WTC11 (cell line): ENCODE results near the gene KLHDC7A. TPM values are rescaled to one million over a fixed set of nuclear protein-coding genes. Genes with fewer than 3 reads are reported as not detected.

ENCODE experiments used
- ATAC-seq: fragments of 200-7000 bp; cut with Tn5 transposase; 2 replicates; pipeline ENCODE4 v1.10.0; 2021; ENCODE audit warnings: mild to moderate bottlenecking, moderate library complexity
- CTCF ChIA-PET: fragments of 300-600 bp; sonication (Branson Sonifier 250); formaldehyde crosslinking; loops from one replicate; lab custom pipeline; 2021; ENCODE audit warnings: antibody characterized with exemption; lab: Charles Lee
- POLR2A ChIA-PET: fragments of 350-600 bp; sonication (Branson Sonifier 250); formaldehyde crosslinking; loops from one replicate; lab custom pipeline; 2021; ENCODE audit warnings: antibody characterized with exemption; lab: Charles Lee
- DNase-seq: peaks from one replicate; pipeline ENCODE4 v3.0.0; 2021; ENCODE audit warnings: low spot score
- H3K27ac Mint-ChIP-seq: 2 replicates; pipeline ENCODE4 v1.8.0; 2021; ENCODE audit warnings: mixed read lengths
- H3K27me3 Mint-ChIP-seq: 2 replicates; pipeline ENCODE4 v1.8.0; 2021; ENCODE audit warnings: low read depth, mild to moderate bottlenecking, moderate library complexity, mixed read lengths
- H3K36me3 Mint-ChIP-seq: 2 replicates; pipeline ENCODE4 v1.8.0; 2021; ENCODE audit warnings: mixed read lengths
- H3K4me1 Mint-ChIP-seq: 2 replicates; pipeline ENCODE4 v1.8.0; 2022; ENCODE audit warnings: mixed read lengths
- H3K4me3 Mint-ChIP-seq: 2 replicates; pipeline ENCODE4 v1.8.0; 2021; ENCODE audit warnings: mild to moderate bottlenecking, moderate library complexity, mixed read lengths
- H3K9me3 Mint-ChIP-seq: 2 replicates; pipeline ENCODE4 v1.8.0; 2021; ENCODE audit warnings: mixed read lengths
- CBFB ChIP-seq: sonication (generic); formaldehyde crosslinking; IDR thresholded peaks from 2 replicates; pipeline ENCODE4 v1.8.1; 2022; ENCODE audit warnings: mild to moderate bottlenecking, low read depth, missing genetic modification reagents
- CREB1 ChIP-seq: sonication (generic); formaldehyde crosslinking; IDR thresholded peaks from 2 replicates; pipeline ENCODE4 v1.8.0; 2023; ENCODE audit warnings: mild to moderate bottlenecking, missing genetic modification reagents
- ELF4 ChIP-seq: sonication (generic); formaldehyde crosslinking; IDR thresholded peaks from 2 replicates; pipeline ENCODE4 v1.8.1; 2022; ENCODE audit warnings: low read depth, mild to moderate bottlenecking, moderate library complexity, missing genetic modification reagents
- ESRRA ChIP-seq: sonication (generic); formaldehyde crosslinking; IDR thresholded peaks from 2 replicates; pipeline ENCODE4 v1.8.1; 2022; ENCODE audit warnings: mild to moderate bottlenecking, missing genetic modification reagents, borderline replicate concordance
- ETV6 ChIP-seq: sonication (generic); formaldehyde crosslinking; IDR thresholded peaks from 2 replicates; pipeline ENCODE4 v1.8.1; 2022; ENCODE audit warnings: mild to moderate bottlenecking, missing genetic modification reagents
- FOXJ3 ChIP-seq: sonication (generic); formaldehyde crosslinking; IDR thresholded peaks from 2 replicates; pipeline ENCODE4 v1.9.0; 2021; ENCODE audit warnings: missing genetic modification reagents, mild to moderate bottlenecking, borderline replicate concordance
- FOXP1 ChIP-seq: sonication (generic); formaldehyde crosslinking; IDR thresholded peaks from 2 replicates; pipeline ENCODE4 v1.8.0; 2022; ENCODE audit warnings: missing genetic modification reagents, mild to moderate bottlenecking, moderate library complexity, borderline replicate concordance
- JAZF1 ChIP-seq: fragments of 250-450 bp; sonication (Bioruptor Pico); IDR thresholded peaks from 2 replicates; pipeline ENCODE4 v1.9.0; 2021; ENCODE audit warnings: moderate library complexity, mild to moderate bottlenecking, inconsistent platforms
- JUN ChIP-seq: sonication (generic); formaldehyde crosslinking; IDR thresholded peaks from 2 replicates; pipeline ENCODE4 v1.8.0; 2023; ENCODE audit warnings: mild to moderate bottlenecking, missing genetic modification reagents
- KAT7 ChIP-seq: sonication (generic); formaldehyde crosslinking; IDR thresholded peaks from 2 replicates; pipeline ENCODE4 v1.8.1; 2023; ENCODE audit warnings: missing genetic modification reagents, mild to moderate bottlenecking, borderline replicate concordance
- NR2C2 ChIP-seq: sonication (generic); formaldehyde crosslinking; IDR thresholded peaks from 2 replicates; pipeline ENCODE4 v1.8.0; 2022; ENCODE audit warnings: mild to moderate bottlenecking, missing genetic modification reagents
- RELA ChIP-seq: sonication (generic); formaldehyde crosslinking; IDR thresholded peaks from 2 replicates; pipeline ENCODE4 v1.8.1; 2022; ENCODE audit warnings: missing genetic modification reagents, mild to moderate bottlenecking, borderline replicate concordance
- SMAD3 ChIP-seq: sonication (generic); formaldehyde crosslinking; IDR thresholded peaks from 2 replicates; pipeline ENCODE4 v1.8.0; 2022; ENCODE audit warnings: missing genetic modification reagents, mild to moderate bottlenecking, borderline replicate concordance
- SMAD4 ChIP-seq: sonication (generic); formaldehyde crosslinking; IDR thresholded peaks from 2 replicates; pipeline ENCODE4 v1.8.0; 2022; ENCODE audit warnings: mild to moderate bottlenecking, missing genetic modification reagents
- SOX15 ChIP-seq: fragments of 250-450 bp; sonication (Bioruptor Pico); IDR thresholded peaks from 2 replicates; pipeline ENCODE4 v1.9.0; 2021; ENCODE audit warnings: mild to moderate bottlenecking
- TP53 ChIP-seq: sonication (generic); formaldehyde crosslinking; IDR thresholded peaks from 2 replicates; pipeline ENCODE4 v1.8.1; 2023; ENCODE audit warnings: mild to moderate bottlenecking, missing genetic modification reagents
- ZBTB21 ChIP-seq: sonication (generic); formaldehyde crosslinking; IDR thresholded peaks from 2 replicates; pipeline ENCODE4 v1.8.1; 2023; ENCODE audit warnings: mild to moderate bottlenecking, missing genetic modification reagents, borderline replicate concordance
- ZNF138 ChIP-seq: sonication (generic); formaldehyde crosslinking; conservative IDR thresholded peaks from 2 replicates; pipeline ENCODE4 v1.8.1; 2022; ENCODE audit warnings: mild to moderate bottlenecking, moderate library complexity, missing genetic modification reagents
- ZNF219 ChIP-seq: sonication (generic); formaldehyde crosslinking; IDR thresholded peaks from 2 replicates; pipeline ENCODE4 v1.8.0; 2023; ENCODE audit warnings: missing genetic modification reagents, mild to moderate bottlenecking, borderline replicate concordance
- total RNA-seq: library from RNA; stranded (reverse); gene quantifications from 3 replicates; pipeline ENCODE4 v1.2.3, GENCODE V29; 2021
- TF ChIP-seq, protein P1 (sequence below): sonication (generic); formaldehyde crosslinking; IDR thresholded peaks from 2 replicates; pipeline ENCODE4 v1.8.1; 2023; ENCODE audit warnings: mild to moderate bottlenecking, moderate library complexity, missing genetic modification reagents
- TF ChIP-seq, protein P2 (sequence below): sonication (generic); formaldehyde crosslinking; conservative IDR thresholded peaks from 2 replicates; pipeline ENCODE4 v1.8.1; 2022; ENCODE audit warnings: mild to moderate bottlenecking, missing genetic modification reagents
- TF ChIP-seq, protein P3 (sequence below): fragments of 250-450 bp; sonication (Bioruptor Pico); IDR thresholded peaks from 2 replicates; pipeline ENCODE4 v1.9.0; 2021; ENCODE audit warnings: moderate library complexity, mild to moderate bottlenecking, inconsistent platforms, borderline replicate concordance
- TF ChIP-seq, protein P4 (sequence below): fragments of 250-450 bp; sonication (Bioruptor Pico); IDR thresholded peaks from 2 replicates; pipeline ENCODE4 v1.9.0; 2021; ENCODE audit warnings: mild to moderate bottlenecking, borderline replicate concordance
- TF ChIP-seq, protein P5 (sequence below): sonication (generic); formaldehyde crosslinking; IDR thresholded peaks from 2 replicates; pipeline ENCODE4 v1.8.1; 2022; ENCODE audit warnings: low read depth, mild to moderate bottlenecking, moderate library complexity, missing genetic modification reagents, borderline replicate concordance
- TF ChIP-seq, protein P6 (sequence below): sonication (generic); formaldehyde crosslinking; IDR thresholded peaks from 2 replicates; pipeline ENCODE4 v1.8.0; 2023; ENCODE audit warnings: missing genetic modification reagents
- TF ChIP-seq, protein P7 (sequence below): sonication (generic); formaldehyde crosslinking; IDR thresholded peaks from 2 replicates; pipeline ENCODE4 v1.8.0; 2022; ENCODE audit warnings: mild to moderate bottlenecking, missing genetic modification reagents

Gene KLHDC7A
- total RNA-seq, 1 experiment from 2014 or later: 14.3 TPM

DNA sequence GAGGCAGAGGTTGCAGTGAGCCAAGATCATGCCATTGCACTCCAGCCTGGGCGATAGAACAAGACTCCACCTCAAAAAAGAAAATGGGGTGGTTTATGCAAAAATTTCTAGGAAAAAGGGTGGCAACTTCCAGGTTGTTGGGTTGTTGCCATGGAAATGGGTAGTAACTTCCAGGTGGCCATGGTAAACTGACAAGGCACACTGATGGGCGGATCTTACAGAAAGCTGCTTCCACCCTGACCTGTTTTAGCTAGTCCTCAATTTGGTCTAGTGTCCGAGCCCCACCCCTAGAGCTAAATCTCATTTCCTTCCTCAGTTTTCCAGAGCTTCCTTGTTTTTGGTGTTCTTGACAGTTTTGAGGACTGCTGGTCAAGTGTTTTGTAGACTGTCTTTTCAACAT is 13.6 kb downstream of the KLHDC7A start:
- no peak for ATAC-seq
- TF ChIP-seq ZNF138 (CRISPR knock-in tag) (no peak), ESRRA (CRISPR knock-in tag) (no peak), ZNF219 (no peak), SMAD3 (CRISPR knock-in tag) (no peak), KAT7 (no peak), ELF4 (CRISPR knock-in tag) (no peak), ZBTB21 (no peak), JUN (no peak), FOXJ3 (CRISPR knock-in tag) (no peak), ETV6 (CRISPR knock-in tag) (no peak), TP53 (CRISPR knock-in tag) (no peak), RELA (CRISPR knock-in tag) (no peak), CREB1 (CRISPR knock-in tag) (no peak)
- TF ChIP-seq, protein P1, sequence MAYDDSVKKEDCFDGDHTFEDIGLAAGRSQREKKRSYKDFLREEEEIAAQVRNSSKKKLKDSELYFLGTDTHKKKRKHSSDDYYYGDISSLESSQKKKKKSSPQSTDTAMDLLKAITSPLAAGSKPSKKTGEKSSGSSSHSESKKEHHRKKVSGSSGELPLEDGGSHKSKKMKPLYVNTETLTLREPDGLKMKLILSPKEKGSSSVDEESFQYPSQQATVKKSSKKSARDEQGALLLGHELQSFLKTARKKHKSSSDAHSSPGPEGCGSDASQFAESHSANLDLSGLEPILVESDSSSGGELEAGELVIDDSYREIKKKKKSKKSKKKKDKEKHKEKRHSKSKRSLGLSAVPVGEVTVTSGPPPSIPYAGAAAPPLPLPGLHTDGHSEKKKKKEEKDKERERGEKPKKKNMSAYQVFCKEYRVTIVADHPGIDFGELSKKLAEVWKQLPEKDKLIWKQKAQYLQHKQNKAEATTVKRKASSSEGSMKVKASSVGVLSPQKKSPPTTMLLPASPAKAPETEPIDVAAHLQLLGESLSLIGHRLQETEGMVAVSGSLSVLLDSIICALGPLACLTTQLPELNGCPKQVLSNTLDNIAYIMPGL (CRISPR knock-in tag): no peak
- TF ChIP-seq, protein P2, sequence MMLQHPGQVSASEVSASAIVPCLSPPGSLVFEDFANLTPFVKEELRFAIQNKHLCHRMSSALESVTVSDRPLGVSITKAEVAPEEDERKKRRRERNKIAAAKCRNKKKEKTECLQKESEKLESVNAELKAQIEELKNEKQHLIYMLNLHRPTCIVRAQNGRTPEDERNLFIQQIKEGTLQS (CRISPR knock-in tag): no peak
- TF ChIP-seq, protein P3, sequence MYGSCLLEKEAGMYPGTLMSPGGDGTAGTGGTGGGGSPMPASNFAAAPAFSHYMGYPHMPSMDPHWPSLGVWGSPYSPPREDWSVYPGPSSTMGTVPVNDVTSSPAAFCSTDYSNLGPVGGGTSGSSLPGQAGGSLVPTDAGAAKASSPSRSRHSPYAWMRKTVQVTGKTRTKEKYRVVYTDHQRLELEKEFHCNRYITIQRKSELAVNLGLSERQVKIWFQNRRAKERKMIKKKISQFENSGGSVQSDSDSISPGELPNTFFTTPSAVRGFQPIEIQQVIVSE (CRISPR knock-in tag): no peak
- TF ChIP-seq, protein P4, sequence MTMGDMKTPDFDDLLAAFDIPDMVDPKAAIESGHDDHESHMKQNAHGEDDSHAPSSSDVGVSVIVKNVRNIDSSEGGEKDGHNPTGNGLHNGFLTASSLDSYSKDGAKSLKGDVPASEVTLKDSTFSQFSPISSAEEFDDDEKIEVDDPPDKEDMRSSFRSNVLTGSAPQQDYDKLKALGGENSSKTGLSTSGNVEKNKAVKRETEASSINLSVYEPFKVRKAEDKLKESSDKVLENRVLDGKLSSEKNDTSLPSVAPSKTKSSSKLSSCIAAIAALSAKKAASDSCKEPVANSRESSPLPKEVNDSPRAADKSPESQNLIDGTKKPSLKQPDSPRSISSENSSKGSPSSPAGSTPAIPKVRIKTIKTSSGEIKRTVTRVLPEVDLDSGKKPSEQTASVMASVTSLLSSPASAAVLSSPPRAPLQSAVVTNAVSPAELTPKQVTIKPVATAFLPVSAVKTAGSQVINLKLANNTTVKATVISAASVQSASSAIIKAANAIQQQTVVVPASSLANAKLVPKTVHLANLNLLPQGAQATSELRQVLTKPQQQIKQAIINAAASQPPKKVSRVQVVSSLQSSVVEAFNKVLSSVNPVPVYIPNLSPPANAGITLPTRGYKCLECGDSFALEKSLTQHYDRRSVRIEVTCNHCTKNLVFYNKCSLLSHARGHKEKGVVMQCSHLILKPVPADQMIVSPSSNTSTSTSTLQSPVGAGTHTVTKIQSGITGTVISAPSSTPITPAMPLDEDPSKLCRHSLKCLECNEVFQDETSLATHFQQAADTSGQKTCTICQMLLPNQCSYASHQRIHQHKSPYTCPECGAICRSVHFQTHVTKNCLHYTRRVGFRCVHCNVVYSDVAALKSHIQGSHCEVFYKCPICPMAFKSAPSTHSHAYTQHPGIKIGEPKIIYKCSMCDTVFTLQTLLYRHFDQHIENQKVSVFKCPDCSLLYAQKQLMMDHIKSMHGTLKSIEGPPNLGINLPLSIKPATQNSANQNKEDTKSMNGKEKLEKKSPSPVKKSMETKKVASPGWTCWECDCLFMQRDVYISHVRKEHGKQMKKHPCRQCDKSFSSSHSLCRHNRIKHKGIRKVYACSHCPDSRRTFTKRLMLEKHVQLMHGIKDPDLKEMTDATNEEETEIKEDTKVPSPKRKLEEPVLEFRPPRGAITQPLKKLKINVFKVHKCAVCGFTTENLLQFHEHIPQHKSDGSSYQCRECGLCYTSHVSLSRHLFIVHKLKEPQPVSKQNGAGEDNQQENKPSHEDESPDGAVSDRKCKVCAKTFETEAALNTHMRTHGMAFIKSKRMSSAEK (CRISPR knock-in tag): no peak
- Mint-ChIP-seq H3K27me3 (peaks cover 27% of the 10 kb centered on the region), H3K36me3 (peaks cover 31% of the 10 kb centered on the region), H3K27ac (no peak overlapping the region), H3K4me3 (no peak overlapping the region), H3K4me1 (peaks cover 2% of the 10 kb centered on the region; the same call in 1 of the 2 replicates), H3K9me3 (peaks cover 46% of the 10 kb centered on the region)
- ChIA-PET POLR2A (no interaction called here), CTCF (interaction anchor here (1.0 kb wide), 1 partner anchor 87 kb away, joined by 4 read pairs; no protein-coding TSS in a partner anchor)
- no peak for DNase-seq

DNA sequence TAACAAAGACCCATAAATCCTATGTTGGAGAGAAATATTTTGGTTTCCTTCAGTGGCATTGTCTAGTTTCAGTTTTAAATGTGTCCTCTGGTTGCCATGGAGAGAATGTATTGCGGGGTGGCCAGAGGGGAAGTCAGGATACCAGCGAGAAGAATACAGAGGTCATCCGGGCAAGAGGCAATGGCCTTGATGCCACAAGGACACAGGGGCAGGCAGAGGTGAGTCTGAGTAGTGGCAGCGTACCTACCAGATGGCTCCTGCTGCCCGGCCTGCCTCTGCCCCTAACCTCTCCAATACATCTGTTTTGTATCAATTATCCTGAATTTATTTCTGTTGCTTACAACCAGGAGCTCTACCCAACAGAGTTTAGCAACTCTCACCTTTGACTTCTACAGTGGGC is 14.9 kb downstream of the KLHDC7A start:
- DNase-seq: no peak
- peaks cover 7% of the 10 kb centered on the region; the same call in 1 of the 2 replicates for H3K4me1 Mint-ChIP-seq
- no peak overlapping the region for H3K4me3 Mint-ChIP-seq
- no peak overlapping the region for H3K27ac Mint-ChIP-seq
- no peak for ATAC-seq
- peaks cover 37% of the 10 kb centered on the region for H3K27me3 Mint-ChIP-seq
- peaks cover 41% of the 10 kb centered on the region for H3K9me3 Mint-ChIP-seq
- peaks cover 25% of the 10 kb centered on the region for H3K36me3 Mint-ChIP-seq
- CTCF ChIA-PET: interaction anchor here (1.9 kb wide), 1 partner anchor 10 kb away, joined by 5 read pairs; no protein-coding TSS in a partner anchor
- POLR2A ChIA-PET: interaction anchor here (0.6 kb wide), 1 partner anchor 18 kb away, joined by 3 read pairs; no protein-coding TSS in a partner anchor
- TF ChIP-seq, protein P5, sequence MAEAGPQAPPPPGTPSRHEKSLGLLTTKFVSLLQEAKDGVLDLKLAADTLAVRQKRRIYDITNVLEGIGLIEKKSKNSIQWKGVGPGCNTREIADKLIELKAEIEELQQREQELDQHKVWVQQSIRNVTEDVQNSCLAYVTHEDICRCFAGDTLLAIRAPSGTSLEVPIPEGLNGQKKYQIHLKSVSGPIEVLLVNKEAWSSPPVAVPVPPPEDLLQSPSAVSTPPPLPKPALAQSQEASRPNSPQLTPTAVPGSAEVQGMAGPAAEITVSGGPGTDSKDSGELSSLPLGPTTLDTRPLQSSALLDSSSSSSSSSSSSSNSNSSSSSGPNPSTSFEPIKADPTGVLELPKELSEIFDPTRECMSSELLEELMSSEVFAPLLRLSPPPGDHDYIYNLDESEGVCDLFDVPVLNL (CRISPR knock-in tag): no peak
- TF ChIP-seq KAT7 (no peak), NR2C2 (CRISPR knock-in tag) (no peak), SOX15 (CRISPR knock-in tag) (no peak), FOXP1 (CRISPR knock-in tag) (no peak), SMAD4 (CRISPR knock-in tag) (no peak), JAZF1 (CRISPR knock-in tag) (no peak), RELA (CRISPR knock-in tag) (no peak), CBFB (CRISPR knock-in tag) (no peak)
- TF ChIP-seq, protein P6, sequence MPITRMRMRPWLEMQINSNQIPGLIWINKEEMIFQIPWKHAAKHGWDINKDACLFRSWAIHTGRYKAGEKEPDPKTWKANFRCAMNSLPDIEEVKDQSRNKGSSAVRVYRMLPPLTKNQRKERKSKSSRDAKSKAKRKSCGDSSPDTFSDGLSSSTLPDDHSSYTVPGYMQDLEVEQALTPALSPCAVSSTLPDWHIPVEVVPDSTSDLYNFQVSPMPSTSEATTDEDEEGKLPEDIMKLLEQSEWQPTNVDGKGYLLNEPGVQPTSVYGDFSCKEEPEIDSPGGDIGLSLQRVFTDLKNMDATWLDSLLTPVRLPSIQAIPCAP (CRISPR knock-in tag): no peak
- TF ChIP-seq, protein P7, sequence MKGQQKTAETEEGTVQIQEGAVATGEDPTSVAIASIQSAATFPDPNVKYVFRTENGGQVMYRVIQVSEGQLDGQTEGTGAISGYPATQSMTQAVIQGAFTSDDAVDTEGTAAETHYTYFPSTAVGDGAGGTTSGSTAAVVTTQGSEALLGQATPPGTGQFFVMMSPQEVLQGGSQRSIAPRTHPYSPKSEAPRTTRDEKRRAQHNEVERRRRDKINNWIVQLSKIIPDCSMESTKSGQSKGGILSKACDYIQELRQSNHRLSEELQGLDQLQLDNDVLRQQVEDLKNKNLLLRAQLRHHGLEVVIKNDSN (CRISPR knock-in tag): no peak
